WI38 (cell line): ENCODE data around the gene DCAF12.
"Not testable (repeated sequence)": the region's sequence is repeated elsewhere in the genome, so short reads cannot be mapped to it uniquely, and the experiment has no call there.

Experiments
- H3K4me3 ChIP-seq: 2 replicates; pipeline ENCODE4 v1.5.1; 2011; ENCODE audit warnings: low read depth, mild to moderate bottlenecking, control low read depth, low read length
- TF ChIP-seq, protein P1 (sequence below): IDR thresholded peaks from 2 replicates; pipeline ENCODE4 v1.5.1; 2012; ENCODE audit warnings: low read depth, mild to moderate bottlenecking, control low read depth, low read length

DCAF12 gene

DNA sequence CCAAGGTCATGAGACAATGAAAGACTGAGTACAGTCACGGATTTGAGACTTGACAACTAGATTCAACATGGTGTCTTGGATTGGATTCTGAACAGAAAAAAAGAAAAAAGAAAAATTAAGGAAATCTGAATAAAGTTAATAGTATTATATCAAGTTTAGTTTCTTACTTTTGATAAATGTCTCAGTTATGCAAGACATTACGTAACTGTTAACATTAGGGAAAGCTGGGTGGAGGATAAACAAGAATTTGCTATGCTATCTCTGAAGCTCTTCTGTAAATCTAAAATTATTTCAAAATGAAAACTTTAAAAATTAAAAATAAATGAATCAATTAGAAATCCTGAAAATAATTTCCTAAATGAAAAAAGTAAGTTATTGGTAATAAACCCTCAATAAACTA is 14.4 kb upstream of the DCAF12 start:
- H3K4me3 ChIP-seq: no peak overlapping the region
- TF ChIP-seq, protein P1, sequence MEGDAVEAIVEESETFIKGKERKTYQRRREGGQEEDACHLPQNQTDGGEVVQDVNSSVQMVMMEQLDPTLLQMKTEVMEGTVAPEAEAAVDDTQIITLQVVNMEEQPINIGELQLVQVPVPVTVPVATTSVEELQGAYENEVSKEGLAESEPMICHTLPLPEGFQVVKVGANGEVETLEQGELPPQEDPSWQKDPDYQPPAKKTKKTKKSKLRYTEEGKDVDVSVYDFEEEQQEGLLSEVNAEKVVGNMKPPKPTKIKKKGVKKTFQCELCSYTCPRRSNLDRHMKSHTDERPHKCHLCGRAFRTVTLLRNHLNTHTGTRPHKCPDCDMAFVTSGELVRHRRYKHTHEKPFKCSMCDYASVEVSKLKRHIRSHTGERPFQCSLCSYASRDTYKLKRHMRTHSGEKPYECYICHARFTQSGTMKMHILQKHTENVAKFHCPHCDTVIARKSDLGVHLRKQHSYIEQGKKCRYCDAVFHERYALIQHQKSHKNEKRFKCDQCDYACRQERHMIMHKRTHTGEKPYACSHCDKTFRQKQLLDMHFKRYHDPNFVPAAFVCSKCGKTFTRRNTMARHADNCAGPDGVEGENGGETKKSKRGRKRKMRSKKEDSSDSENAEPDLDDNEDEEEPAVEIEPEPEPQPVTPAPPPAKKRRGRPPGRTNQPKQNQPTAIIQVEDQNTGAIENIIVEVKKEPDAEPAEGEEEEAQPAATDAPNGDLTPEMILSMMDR: no peak

DNA sequence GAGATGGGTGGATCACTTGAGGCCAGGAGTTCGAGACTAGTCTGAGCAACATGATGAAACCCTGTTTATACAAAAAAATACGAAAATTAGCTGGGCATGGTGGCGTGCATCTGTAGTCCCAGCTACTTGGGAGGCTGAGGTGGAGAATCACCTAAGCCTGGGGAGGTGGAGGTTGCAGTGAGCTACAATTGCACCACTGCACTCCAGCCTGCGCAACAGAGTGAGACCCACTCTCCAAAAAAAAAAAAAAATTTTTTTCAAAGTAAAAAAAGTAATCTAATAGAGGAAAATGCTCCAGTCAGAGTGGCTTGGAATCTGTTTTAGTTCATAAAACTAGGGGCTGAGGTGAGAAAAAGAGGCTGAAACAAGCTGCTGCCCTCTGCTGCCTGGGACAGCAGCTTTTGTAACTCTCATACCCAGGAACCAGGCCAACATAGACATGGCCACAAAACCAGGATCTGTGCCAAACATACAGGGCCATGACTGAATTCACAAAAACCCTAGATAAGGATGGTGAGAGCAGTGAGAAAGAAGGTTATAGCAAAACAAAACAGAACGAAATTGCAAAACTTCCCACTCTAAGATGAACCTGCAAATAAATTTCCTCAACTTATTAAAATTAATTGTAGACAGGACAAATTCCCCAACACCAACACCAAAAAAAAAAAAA is 13.1 kb upstream of the DCAF12 start:
- H3K4me3 ChIP-seq: no peak overlapping the region
- TF ChIP-seq, protein P1: peak; percentile 22

DNA sequence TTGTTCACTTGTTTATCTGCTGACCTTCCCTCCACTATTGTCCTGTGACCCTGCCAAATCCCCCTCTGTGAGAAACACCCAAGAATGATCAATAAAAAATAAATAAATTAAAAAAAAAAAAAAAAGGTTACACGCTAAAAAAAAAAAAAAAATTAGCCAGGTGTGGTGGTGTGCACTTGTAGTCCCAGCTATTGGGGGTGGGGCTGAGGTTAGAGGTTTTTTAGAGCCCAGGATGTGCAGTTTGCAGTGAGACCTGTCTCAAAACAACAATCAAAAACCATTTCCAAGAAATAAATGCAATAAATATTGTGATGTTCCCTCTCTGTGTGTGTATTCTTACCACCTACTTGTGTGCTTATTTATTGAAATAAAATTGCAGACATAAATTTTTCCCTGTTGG is 12.1 kb upstream of the DCAF12 start:
- not testable (repeated sequence) for H3K4me3 ChIP-seq

DNA sequence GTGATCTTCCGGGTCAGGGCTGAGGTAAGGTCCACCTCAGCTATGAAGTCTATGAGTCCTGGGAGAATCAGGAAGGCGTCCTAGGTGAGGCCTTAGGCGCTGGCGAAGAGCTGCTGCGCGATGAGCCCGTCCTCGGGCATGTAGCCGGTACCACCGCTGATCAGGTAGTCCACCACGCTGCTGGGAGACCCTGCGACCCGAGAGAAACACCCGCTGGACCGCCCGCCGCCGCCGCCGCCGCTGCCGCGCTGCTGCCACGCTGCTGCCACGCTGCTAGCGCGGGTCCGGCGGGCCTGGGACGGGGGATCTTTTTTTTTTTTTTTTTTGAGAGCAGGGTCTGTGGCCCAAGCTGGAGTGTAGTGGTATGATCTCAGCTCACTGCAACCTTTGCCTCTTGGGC is 8.0 kb upstream of the DCAF12 start:
- H3K4me3 ChIP-seq: no peak overlapping the region

DNA sequence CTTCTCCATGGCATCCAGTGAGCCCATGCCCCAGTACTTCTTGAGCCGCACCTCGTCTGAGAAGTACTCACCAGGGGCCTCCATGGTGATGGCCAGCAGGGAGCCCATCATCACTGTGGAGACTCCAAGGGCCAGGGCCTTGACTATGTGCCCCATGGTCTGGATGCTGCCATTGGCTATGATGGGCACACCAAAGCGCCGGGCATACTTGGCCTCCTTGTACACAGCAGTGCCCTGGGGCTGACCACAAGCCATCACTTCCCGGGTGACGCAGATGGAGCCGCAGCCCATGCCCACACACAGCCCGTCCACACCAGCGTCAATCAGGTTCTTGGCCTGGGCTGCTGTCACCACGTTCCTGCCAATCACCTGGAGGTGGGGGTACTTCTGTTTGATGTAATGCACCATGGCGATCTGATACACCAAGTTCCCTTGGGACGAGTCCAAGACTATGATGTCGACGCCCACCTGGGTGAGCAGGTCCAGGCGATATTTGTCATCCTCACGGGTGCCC is 7.0 kb upstream of the DCAF12 start:
- no peak overlapping the region for H3K4me3 ChIP-seq
- TF ChIP-seq, protein P1: no peak

More for the DNA sequence above, 8.0 kb upstream of the DCAF12 start:
- TF ChIP-seq, protein P1: no peak

DNA sequence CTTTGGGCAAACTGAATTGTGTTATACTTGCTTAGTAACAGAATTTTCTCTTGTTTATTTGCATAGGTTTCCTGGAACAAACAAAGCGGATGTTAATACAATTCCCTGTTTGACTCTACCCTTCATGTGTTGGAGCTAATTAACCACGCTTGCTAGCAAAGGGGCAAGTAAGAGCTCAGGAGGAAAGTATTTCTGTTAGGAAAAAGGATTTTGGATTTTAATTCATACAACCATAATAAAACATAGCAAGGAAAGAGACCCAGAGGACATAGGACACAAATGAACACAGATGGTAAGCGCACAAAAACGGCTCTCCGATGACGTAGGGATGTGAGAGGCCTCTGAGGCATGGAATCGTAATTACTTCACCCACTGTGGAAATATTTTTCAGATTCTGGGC is 5.1 kb upstream of the DCAF12 start:
- TF ChIP-seq, protein P1: no peak
- H3K4me3 ChIP-seq: no peak overlapping the region

DNA sequence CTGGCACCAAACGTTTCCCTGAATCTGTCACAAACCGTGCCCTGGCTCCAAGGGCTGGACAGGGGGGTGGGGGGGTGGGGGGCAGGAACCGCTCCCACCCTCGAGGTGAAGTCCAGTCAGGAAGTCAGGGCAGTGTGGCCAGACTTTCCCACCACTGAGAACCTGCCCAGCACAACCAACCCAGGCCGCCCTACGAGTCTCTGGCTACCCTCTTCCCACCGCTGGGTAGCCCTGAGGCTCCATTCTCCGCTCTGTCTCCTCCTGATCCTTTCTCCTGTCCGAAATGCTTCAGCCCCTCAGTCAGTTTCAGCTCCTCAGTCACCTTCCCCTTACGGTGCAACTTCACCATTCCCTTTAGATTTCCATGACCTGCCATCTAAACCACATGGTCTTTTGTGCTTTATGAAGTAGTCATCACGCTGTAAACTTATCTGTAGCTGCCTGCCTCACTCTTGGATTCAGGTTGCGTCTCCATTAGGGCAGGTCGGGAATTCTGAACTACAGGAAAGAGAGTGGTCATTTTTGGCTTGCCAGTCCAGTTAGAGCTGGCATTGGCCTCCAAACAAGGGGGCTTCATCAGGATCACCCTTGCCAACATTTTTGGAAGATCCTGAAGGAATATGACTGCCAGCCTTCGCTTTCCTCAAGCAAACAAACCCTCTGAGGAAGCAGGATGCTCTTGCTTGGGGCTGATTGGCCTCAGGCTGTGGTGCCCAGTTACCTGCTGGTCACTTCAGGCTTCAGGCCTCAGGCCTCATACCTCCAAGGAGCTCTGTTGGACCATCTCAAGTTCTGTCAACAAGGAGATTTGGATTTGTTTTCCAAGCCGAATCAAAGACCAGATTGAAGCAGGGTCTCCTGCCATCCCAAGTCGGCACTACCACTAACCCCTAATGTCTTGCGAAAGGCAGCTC is 794 bp upstream of the DCAF12 start:
- peak overlapping the region; percentile 88 for H3K4me3 ChIP-seq
- TF ChIP-seq, protein P1: no peak
